ENCODE results near the gene TMEM229B.

The TMEM229B gene

GRCh38 chr14:67524634-67524963 lies 36.1 kb upstream of the TMEM229B start:
- DNase-seq (ENCODE audit: extremely low read depth, low read depth), result no peak
- no peak for TF ChIP-seq CTCF (IDR thresholded peaks at IDR 0.05; ENCODE audit: low read depth, low read length, missing control alignments)
- no peak overlapping the region for H3K4me3 ChIP-seq (replicated peaks; ENCODE audit: low read depth, low read length)

GRCh38 chr14:67523764-67524633 lies 35.5 kb upstream of the TMEM229B start:
- TF ChIP-seq CTCF (IDR thresholded peaks at IDR 0.05; ENCODE audit: low read depth, low read length, missing control alignments), result no peak
- no peak for DNase-seq (ENCODE audit: extremely low read depth, low read depth)
- no peak overlapping the region for H3K4me3 ChIP-seq (replicated peaks; ENCODE audit: low read depth, low read length)

- TF ChIP-seq CTCF (IDR thresholded peaks at IDR 0.05; ENCODE audit: low read depth, low read length, missing control alignments), result no peak
- DNase-seq (ENCODE audit: extremely low read depth, low read depth), result no peak
Measured at GRCh38 chr14:67522270-67522669, 33.7 kb upstream of the TMEM229B start.

GRCh38 chr14:67520482-67520881 lies 32.0 kb upstream of the TMEM229B start:
- no peak for TF ChIP-seq CTCF (IDR thresholded peaks at IDR 0.05; ENCODE audit: low read depth, low read length, missing control alignments)
- H3K4me3 ChIP-seq (replicated peaks; ENCODE audit: low read depth, low read length), result no peak overlapping the region
- no peak for DNase-seq (ENCODE audit: extremely low read depth, low read depth)

More at GRCh38 chr14:67522270-67522669, 33.7 kb upstream of the TMEM229B start:
- H3K4me3 ChIP-seq (replicated peaks; ENCODE audit: low read depth, low read length), result no peak overlapping the region

- H3K4me3 ChIP-seq (replicated peaks; ENCODE audit: low read depth, low read length), result no peak overlapping the region
- no peak for DNase-seq (ENCODE audit: extremely low read depth, low read depth)
- no peak for TF ChIP-seq CTCF (IDR thresholded peaks at IDR 0.05; ENCODE audit: low read depth, low read length, missing control alignments)
Measured at GRCh38 chr14:67519406-67519805, 30.9 kb upstream of the TMEM229B start.

- no peak for TF ChIP-seq CTCF (IDR thresholded peaks at IDR 0.05; ENCODE audit: low read depth, low read length, missing control alignments)
- DNase-seq (ENCODE audit: extremely low read depth, low read depth), result no peak
- no peak overlapping the region for H3K4me3 ChIP-seq (replicated peaks; ENCODE audit: low read depth, low read length)
Measured at GRCh38 chr14:67517083-67517482, 28.6 kb upstream of the TMEM229B start.

Data from HFF-Myc (cell line).